ENCODE data around the gene BTBD18.

GRCh38 chr11:57761301-57762234 lies 9.9 kb upstream of the BTBD18 start, which contains the start of gene CTNND1:
- TF ChIP-seq POLR2A (IDR thresholded peaks at IDR 0.05), result peak in 3 of 4 donors; percentile 39 to 86 (median 76)
- TF ChIP-seq, protein P1, sequence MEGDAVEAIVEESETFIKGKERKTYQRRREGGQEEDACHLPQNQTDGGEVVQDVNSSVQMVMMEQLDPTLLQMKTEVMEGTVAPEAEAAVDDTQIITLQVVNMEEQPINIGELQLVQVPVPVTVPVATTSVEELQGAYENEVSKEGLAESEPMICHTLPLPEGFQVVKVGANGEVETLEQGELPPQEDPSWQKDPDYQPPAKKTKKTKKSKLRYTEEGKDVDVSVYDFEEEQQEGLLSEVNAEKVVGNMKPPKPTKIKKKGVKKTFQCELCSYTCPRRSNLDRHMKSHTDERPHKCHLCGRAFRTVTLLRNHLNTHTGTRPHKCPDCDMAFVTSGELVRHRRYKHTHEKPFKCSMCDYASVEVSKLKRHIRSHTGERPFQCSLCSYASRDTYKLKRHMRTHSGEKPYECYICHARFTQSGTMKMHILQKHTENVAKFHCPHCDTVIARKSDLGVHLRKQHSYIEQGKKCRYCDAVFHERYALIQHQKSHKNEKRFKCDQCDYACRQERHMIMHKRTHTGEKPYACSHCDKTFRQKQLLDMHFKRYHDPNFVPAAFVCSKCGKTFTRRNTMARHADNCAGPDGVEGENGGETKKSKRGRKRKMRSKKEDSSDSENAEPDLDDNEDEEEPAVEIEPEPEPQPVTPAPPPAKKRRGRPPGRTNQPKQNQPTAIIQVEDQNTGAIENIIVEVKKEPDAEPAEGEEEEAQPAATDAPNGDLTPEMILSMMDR (IDR thresholded peaks at IDR 0.05), result peak in 1 of 6 experiments; percentile 8
- TF ChIP-seq POLR2AphosphoS5 (IDR thresholded peaks at IDR 0.05), result peak; percentile 71 to 93
